Inferior parietal cortex (tissue), 1 donor: ENCODE data around the gene MRPL45.
"Not testable (repeated sequence)": the region's sequence is repeated elsewhere in the genome, so short reads cannot be mapped to it uniquely, and the experiment has no call there.

Experiments
- DNase-seq: peaks from one replicate; pipeline ENCODE4 v3.0.0-alpha.2; 2016; ENCODE audit errors: extremely low spot score

Gene MRPL45

GRCh38 chr17:38296834-38297517, at the start of gene MRPL45:
MRPL45 (plus strand) TSS chr17:38297168; CDS start chr17:38297184, 16 bp downstream.
- DNase-seq = peak; percentile 98

DNA sequence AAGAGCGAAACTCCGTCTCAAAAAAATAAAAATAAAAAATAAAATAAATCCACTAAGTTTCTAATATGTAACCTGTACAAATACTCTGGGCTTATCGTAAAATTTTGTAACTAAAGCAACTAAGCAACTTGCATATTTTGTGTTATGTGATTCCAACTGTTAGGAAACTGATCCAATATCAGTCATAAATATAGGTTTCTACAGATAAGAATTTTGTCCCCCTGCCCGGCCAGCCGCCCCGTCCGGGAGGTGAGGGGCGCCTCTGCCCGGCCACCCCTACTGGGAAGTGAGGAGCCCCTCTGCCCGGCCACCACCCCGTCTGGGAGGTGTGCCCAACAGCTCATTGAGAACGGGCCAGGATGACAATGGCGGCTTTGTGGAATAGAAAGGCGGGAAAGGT, 43.8 kb upstream of the MRPL45 start:
- not testable (repeated sequence) for DNase-seq

DNA sequence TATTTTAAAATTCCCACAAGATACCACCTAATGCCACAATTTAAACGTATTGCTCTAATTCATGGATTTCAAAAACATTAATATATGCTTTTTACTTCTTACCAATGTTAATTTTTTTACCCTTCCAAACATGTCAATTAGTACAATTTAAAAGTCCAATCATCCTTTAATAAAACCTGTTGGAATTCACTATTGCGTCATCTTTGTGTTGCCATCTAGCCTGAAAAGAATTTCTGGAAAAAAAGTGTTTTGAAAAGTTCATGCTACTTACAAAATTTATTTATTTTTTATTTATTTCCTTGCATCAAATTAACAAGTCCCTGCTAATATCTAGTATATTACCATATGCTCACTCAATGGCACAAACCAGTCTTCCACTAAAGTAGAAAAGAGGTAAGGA, 42.6 kb upstream of the MRPL45 start:
- not testable (repeated sequence) for DNase-seq

DNA sequence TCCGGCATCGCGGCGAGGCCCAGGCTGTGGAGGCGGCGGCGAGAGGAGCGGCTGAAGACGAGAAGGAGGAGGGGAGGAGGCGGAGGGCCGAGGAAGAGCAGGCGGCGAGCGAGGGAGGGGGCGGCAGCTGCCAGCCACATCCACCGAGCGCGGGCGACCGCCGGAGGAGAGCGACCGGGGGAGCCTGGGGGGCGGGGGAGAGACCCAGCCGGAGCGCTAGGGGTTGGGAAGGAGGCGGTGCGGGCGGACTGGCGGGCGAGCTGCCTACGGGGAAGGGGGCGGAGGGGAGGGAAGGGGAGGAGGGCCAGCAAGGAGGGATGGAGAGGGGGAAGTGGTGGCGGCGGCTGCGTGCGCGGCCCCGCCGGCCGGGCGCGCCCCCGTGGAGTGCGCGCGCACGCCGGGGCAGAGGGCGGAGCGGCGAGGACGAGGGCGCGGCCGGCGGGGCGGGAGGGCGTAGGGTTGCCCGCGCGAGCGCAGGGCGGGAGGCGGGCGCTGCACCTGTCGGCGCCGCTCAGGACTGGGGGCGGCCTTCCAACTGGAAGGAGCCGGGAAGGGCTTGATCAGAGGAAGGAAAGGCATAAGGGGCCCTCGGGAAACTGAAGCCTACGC, 39.9 kb upstream of the MRPL45 start:
- peak; percentile 50 for DNase-seq

DNA sequence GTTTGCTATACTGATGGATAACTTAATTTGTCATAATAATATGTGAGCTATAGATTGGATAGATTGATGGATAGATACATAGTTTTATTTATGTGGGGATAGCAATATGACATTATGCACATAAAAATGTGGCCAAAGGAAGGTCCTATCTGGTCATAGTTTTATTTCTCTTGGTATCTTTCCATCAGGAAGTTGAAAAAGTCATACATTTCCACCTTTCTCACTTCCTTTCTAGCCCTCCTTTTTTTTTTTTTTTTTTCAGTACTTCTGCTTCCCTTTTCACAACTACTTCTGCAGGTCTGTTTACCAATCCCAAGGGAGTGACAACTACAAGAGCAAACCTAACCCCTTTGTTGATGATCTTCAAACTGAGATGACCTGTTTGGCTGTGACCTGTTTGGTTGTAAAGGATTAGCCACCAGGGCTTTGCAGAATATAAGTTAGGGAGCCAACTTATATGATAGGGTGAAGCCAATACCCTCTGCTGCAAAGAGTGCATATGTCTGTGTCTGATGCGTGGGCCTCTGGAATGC, 30.9 kb upstream of the MRPL45 start:
- DNase-seq = not testable (repeated sequence)

DNA sequence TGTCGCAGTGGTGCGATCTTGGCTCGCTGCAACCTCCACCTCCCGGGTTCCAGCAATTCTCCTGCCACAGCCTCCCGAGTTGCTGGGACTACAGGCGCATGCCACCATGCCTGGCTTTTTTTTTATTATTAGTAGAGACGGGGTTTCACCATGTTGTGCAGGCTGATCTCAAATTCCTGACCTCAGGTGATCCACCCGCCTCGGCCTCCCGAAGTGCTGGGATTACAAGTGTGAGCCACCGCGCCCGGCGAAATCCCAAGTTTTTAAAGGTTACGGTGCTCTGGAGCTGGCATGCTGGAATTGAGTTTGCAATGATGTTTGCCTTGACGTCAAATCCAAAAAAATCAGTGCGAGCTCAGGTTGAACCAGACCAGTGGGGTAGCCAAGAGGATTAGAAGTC, 30.4 kb upstream of the MRPL45 start:
- not testable (repeated sequence) for DNase-seq

GRCh38 chr17:38268138-38268537, 28.8 kb upstream of the MRPL45 start:
- not testable (repeated sequence) for DNase-seq

- not testable (repeated sequence) for DNase-seq
These were observed 27.9 kb upstream of the MRPL45 start for GRCh38 chr17:38269045-38269444.

GRCh38 chr17:38269552-38269951, 27.4 kb upstream of the MRPL45 start:
- DNase-seq = not testable (repeated sequence)

DNA sequence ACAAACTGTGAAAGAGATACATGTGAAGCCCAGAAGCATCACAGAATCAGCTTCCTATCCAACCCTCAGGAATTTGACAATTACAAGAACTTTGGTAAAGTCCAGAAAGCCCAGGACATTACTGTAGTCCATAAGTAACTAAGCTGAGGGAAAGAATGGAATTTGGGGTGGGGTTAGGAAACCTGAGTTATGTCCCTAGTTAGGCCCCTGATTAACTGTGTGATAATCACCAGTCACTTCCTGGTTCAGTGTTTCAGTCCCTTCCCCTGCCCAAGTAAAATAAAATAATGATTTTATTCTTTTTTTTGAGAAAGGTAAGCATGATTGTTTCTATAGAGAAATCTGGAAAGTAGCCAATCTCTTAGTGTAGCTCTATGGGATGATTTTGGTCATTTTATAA, 11.0 kb upstream of the MRPL45 start:
- DNase-seq = not testable (repeated sequence)

DNA sequence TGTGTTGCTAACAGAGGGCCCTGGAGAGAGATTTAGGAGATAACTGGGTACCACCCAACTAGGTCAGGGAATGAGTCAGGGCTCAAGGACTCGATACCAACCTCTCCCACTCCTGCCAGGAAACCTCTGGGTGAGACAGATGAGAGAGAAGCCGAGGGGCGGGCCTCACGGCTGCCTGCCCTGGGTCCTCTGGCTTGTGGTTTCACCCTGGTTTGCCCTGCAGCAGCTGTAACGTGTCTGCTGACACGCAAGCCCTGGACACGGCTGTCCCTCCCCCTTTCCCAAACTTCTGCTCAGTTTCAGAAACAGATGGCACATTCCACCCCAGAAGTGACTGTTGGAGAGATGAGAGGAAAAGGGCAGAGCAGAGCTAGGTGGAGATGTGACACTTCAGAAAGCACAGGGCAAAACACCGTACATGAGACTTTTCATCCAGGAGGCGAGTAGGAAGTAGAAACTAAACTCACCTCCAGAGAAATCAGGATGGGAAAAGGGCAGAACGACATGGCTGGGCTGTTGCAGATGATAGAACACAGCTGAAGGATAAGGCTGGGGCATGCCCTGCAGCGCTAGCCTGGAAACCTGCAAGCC, 10.4 kb upstream of the MRPL45 start:
- not testable (repeated sequence) for DNase-seq

GRCh38 chr17:38288217-38288827, 8.6 kb upstream of the MRPL45 start:
- peak; percentile 5 for DNase-seq

GRCh38 chr17:38289760-38290159, 7.2 kb upstream of the MRPL45 start:
- not testable (repeated sequence) for DNase-seq

- peak; percentile 14 for DNase-seq
These were observed 1.2 kb upstream of the MRPL45 start for GRCh38 chr17:38295602-38296365.

GRCh38 chr17:38315497-38315896, 18.5 kb downstream of the MRPL45 start:
- DNase-seq = no peak

GRCh38 chr17:38317081-38317480, 20.1 kb downstream of the MRPL45 start:
- no peak for DNase-seq

- DNase-seq = no peak
These were observed 23.5 kb downstream of the MRPL45 start for GRCh38 chr17:38320482-38320881.

GRCh38 chr17:38322156-38322779, 25.3 kb downstream of the MRPL45 start:
- peak; percentile 72 for DNase-seq

DNA sequence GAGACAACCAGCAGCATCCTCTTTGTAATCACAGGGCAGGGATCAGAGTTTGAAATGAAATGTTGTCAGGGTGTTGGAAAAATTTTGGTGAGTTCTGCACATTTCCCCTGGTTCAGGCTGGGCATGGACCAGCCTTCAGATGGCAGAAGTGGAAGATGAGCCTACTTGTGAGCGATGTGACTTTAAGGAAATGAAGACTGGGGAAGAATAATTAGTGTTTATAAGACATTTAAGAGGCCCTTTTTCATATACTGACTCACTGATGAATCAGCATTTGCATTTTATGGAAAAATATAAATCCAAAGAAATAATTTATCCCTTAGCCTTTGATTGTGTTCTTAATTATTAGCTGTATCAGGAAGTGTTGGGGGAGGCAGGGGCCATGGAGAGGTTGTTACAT, 25.9 kb downstream of the MRPL45 start:
- DNase-seq = no peak

DNA sequence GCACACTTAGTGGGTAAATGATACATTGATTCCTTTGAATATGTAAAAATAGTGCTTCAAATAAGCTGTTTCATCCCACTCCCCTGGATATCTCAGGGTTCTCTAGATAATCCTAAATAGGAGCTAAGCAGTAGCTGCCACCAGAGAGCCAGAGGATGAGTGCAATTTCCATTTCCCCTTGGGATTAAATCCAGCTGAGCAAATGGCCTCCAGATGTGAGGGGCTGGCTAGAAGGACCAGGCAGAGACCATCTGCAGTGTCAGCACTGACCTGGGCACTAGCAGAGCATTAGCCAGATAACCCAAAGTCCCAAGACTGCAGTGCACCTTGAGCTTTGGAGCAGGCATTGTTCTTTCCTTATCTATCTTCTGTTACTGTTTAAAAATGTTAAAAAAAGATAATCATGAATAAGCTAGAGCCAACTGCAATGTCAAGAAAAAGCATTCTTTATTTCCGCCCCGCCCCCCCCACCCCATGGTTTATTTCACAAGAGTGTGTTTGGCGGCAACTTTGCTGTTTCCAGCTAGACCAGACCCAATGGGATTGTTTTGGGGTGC, 27.3 kb downstream of the MRPL45 start:
- DNase-seq = no peak

- DNase-seq = no peak
These were observed 27.8 kb downstream of the MRPL45 start for GRCh38 chr17:38324772-38325171.
